Brain microvascular endothelial cell (primary cell): ENCODE measurements around the gene ATP1B2.

ENCODE experiments used
- DNase-seq: peaks from one replicate; pipeline ENCODE4 v3.0.0-alpha.2; 2020
- H3K27ac ChIP-seq: fragments of 250-450 bp; sonication (Bioruptor Pico); 2 replicates; pipeline ENCODE4 v1.5.1; 2020; ENCODE audit warnings: mild to moderate bottlenecking, moderate library complexity
- H3K27me3 ChIP-seq: fragments of 250-450 bp; sonication (Bioruptor Pico); replicated peaks from 2 replicates; pipeline ENCODE4 v1.5.1; 2020; ENCODE audit warnings: mild to moderate bottlenecking
- H3K36me3 ChIP-seq: fragments of 250-450 bp; sonication (Bioruptor Pico); replicated peaks from 2 replicates; pipeline ENCODE4 v1.5.1; 2020; ENCODE audit warnings: mild to moderate bottlenecking
- H3K4me3 ChIP-seq: 2 replicates; pipeline ENCODE4 v1.5.1; 2011; ENCODE audit warnings: low read depth, mild to moderate bottlenecking, control low read depth, low read length, moderate library complexity
- in situ Hi-C: cut with HindIII; loops from 2 replicates; pipeline ENCODE4 v1.10.0; 2017; ENCODE audit warnings: low sequenced_read_pairs, low pct_ligation_motif_present
- TF ChIP-seq, protein P1 (sequence below): IDR thresholded peaks from 2 replicates; pipeline ENCODE4 v1.5.1; 2011; ENCODE audit warnings: low read depth, mild to moderate bottlenecking, moderate library complexity, low read length, control low read depth, inconsistent platforms; ENCODE audit errors: missing control alignments

The ATP1B2 gene

GRCh38 chr17:7644775-7645174 is 6.0 kb upstream of the ATP1B2 start:
- in situ Hi-C loops, result no loop called here
- DNase-seq, result no peak
- Histone ChIP-seq H3K36me3 (no peaks in the 10 kb centered on the region), H3K4me3 (no peak overlapping the region), H3K27me3 (no peaks in the 10 kb centered on the region), H3K27ac (no peak overlapping the region)
- TF ChIP-seq, protein P1, sequence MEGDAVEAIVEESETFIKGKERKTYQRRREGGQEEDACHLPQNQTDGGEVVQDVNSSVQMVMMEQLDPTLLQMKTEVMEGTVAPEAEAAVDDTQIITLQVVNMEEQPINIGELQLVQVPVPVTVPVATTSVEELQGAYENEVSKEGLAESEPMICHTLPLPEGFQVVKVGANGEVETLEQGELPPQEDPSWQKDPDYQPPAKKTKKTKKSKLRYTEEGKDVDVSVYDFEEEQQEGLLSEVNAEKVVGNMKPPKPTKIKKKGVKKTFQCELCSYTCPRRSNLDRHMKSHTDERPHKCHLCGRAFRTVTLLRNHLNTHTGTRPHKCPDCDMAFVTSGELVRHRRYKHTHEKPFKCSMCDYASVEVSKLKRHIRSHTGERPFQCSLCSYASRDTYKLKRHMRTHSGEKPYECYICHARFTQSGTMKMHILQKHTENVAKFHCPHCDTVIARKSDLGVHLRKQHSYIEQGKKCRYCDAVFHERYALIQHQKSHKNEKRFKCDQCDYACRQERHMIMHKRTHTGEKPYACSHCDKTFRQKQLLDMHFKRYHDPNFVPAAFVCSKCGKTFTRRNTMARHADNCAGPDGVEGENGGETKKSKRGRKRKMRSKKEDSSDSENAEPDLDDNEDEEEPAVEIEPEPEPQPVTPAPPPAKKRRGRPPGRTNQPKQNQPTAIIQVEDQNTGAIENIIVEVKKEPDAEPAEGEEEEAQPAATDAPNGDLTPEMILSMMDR, result no peak

DNA sequence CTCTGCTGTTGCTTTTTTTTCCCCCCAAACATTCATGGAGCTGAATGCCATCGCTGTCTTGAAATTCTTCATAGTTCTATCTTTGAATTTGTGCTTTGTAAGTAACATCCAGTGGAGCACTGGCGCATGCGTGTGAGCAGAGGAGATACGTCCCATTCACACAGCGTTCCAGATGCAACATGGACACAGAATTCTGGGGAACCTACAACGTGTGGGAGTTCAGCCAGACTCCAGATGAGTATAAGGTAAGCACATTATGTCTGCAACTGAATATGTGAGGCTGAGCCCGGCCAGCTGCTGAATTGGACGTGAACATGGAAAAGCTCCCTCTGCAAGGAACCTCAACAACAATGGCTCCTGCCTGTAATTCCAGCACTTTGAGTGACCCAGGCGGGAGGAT is 4.3 kb upstream of the ATP1B2 start:
- H3K4me3 ChIP-seq, result no peak overlapping the region
- H3K36me3 ChIP-seq, result no peaks in the 10 kb centered on the region
- peaks cover 6% of the 10 kb centered on the region for H3K27me3 ChIP-seq
- TF ChIP-seq, protein P1, result no peak
- in situ Hi-C loops, result no loop called here
- DNase-seq, result no peak
- H3K27ac ChIP-seq, result no peak overlapping the region

- TF ChIP-seq, protein P1, result no peak
- Histone ChIP-seq H3K36me3 (no peaks in the 10 kb centered on the region), H3K27ac (no peak overlapping the region), H3K4me3 (no peak overlapping the region), H3K27me3 (peaks cover 12% of the 10 kb centered on the region)
- no peak for DNase-seq
- in situ Hi-C loops, result no loop called here
Measured at GRCh38 chr17:7647018-7647417, 3.7 kb upstream of the ATP1B2 start.

DNA sequence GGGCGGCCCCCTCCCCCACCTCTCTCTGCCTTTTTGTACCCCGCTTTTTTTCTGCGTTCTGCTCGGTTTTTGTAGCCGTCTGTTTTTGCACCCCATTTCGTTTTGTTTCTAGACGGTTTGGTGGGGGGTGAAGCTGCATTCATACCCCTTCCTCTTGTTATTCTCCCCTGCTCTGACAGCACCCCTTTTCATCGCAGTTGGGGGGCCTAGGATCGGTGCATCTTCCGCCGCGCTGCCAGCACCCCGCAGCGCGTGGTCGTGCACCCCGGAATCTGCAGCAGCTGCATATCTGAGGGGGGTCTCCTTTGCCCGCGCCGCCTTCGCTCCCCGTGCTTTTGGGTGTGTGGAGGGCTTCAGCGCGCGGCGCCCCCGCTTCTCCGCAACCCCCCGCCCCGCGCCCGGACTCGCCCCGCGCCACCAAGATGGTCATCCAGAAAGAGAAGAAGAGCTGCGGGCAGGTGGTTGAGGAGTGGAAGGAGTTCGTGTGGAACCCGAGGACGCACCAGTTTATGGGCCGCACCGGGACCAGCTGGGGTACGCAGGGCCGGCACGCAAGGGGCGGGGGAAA is 455 bp downstream of the ATP1B2 start:
- Histone ChIP-seq H3K4me3 (peak overlapping the region; percentile 17), H3K27me3 (peaks cover 28% of the 10 kb centered on the region), H3K27ac (no peak overlapping the region), H3K36me3 (no peaks in the 10 kb centered on the region)
- TF ChIP-seq, protein P1, result no peak
- DNase-seq, result no peak
- in situ Hi-C loops, result no loop called here

GRCh38 chr17:7651665-7652387 is 1.1 kb downstream of the ATP1B2 start:
- no peaks in the 10 kb centered on the region for H3K36me3 ChIP-seq
- in situ Hi-C loops, result no loop called here
- H3K4me3 ChIP-seq, result no peak overlapping the region
- no peak overlapping the region for H3K27ac ChIP-seq
- no peak for DNase-seq
- H3K27me3 ChIP-seq, result peaks cover 28% of the 10 kb centered on the region
- TF ChIP-seq, protein P1, result no peak
